T-cell (primary cell): ENCODE measurements around the gene PKIG. TPM values are rescaled to one million over a fixed set of nuclear protein-coding genes. Genes with fewer than 3 reads are reported as not detected.
A peak's percentile ranks its signal among the peaks of the same experiment; 100 is the strongest.
"Not testable (repeated sequence)": the region's sequence is repeated elsewhere in the genome, so short reads cannot be mapped to it uniquely, and the experiment has no call there.

ENCODE experiments used
- ATAC-seq, 4 experiments: fragments of 200-7000 bp in 3 of 4; fragments of 150-1000 bp in 1 of 4; cut with Tn5 transposase; replicated peaks in 1 of 4; 1 replicate in 3 of 4; 2 replicates in 1 of 4; pipeline ENCODE4 v1.10.0; 2021; ENCODE audit warnings: moderate library complexity in 3 of 4, mild to moderate bottlenecking in 2 of 4, moderate number of reproducible peaks in 1 of 4
- CTCF ChIA-PET, 2 donors: fragments of 300-600 bp; sonication (Branson Sonifier 250); formaldehyde crosslinking; loops; one replicate each; lab custom pipeline; 2022; ENCODE audit warnings: antibody characterized with exemption in 2 of 2; lab: Charles Lee
- POLR2A ChIA-PET, 2 donors: fragments of 300-600 bp; sonication (Branson Sonifier 250); formaldehyde crosslinking; loops; one replicate each; lab custom pipeline; 2022; ENCODE audit warnings: antibody characterized with exemption in 2 of 2; lab: Charles Lee
- DNase-seq, 35 experiments: peaks; one replicate each; pipeline versions ENCODE4 v3.0.0 to v3.0.0-alpha.2; 2013 to 2023
- H3K27ac ChIP-seq: one replicate; pipeline ENCODE4 v1.5.1; 2013; ENCODE audit warnings: low read length
- H3K27me3 ChIP-seq, 2 experiments: replicated peaks in 1 of 2; 1 replicate in 1 of 2; 2 replicates in 1 of 2; pipeline versions ENCODE4 v1.6.1 to v1.7.0; 2013; ENCODE audit warnings: low read length in 1 of 2, mixed read lengths in 1 of 2; ENCODE audit not compliant: control insufficient read depth in 2 of 2, insufficient read depth in 2 of 2; ENCODE audit errors: extremely low read depth in 1 of 2
- H3K36me3 ChIP-seq, 2 donors: 1 replicate in 1 of 2; 2 replicates in 1 of 2; pipeline versions ENCODE4 v1.6.1 to v1.7.0; 2013; ENCODE audit warnings: low read length in 1 of 2; ENCODE audit not compliant: control insufficient read depth in 2 of 2, insufficient read depth in 1 of 2; ENCODE audit errors: extremely low read depth in 1 of 2
- H3K4me1 ChIP-seq, 2 experiments: 1 replicate in 1 of 2; 2 replicates in 1 of 2; pipeline versions ENCODE4 v1.6.1 to v1.7.0; 2013; ENCODE audit warnings: low read length in 2 of 2, mixed read lengths in 1 of 2; ENCODE audit not compliant: insufficient read depth in 2 of 2, control insufficient read depth in 1 of 2; ENCODE audit errors: extremely low read depth in 1 of 2
- H3K4me3 ChIP-seq, 2 donors: 1 replicate in 1 of 2; 2 replicates in 1 of 2; pipeline versions ENCODE4 v1.5.1 to v1.7.0; 2013; ENCODE audit warnings: mild to moderate bottlenecking in 2 of 2, low read length in 1 of 2, moderate library complexity in 1 of 2; ENCODE audit not compliant: control insufficient read depth in 1 of 2; ENCODE audit errors: extremely low read depth in 1 of 2
- H3K9me3 ChIP-seq: 2 replicates; pipeline ENCODE4 v1.7.0; 2013
- H3K27ac Mint-ChIP-seq, 2 donors: one replicate each; pipeline ENCODE4 v1.8.0; 2020 to 2021; ENCODE audit warnings: mild to moderate bottlenecking in 2 of 2, mixed read lengths in 2 of 2
- H3K27me3 Mint-ChIP-seq, 2 donors: one replicate each; pipeline ENCODE4 v1.8.0; 2021 to 2022; ENCODE audit warnings: mixed read lengths in 2 of 2
- H3K36me3 Mint-ChIP-seq: one replicate; pipeline ENCODE4 v1.8.0; 2021; ENCODE audit warnings: mixed read lengths
- H3K4me1 Mint-ChIP-seq, 3 donors: one replicate each; pipeline ENCODE4 v1.8.0; 2020 to 2022; ENCODE audit warnings: mixed read lengths in 3 of 3, mild to moderate bottlenecking in 1 of 3
- H3K4me3 Mint-ChIP-seq, 3 donors: one replicate each; pipeline ENCODE4 v1.8.0; 2020 to 2022; ENCODE audit warnings: mild to moderate bottlenecking in 3 of 3, mixed read lengths in 3 of 3, moderate library complexity in 3 of 3
- H3K9me3 Mint-ChIP-seq, 3 donors: one replicate each; pipeline ENCODE4 v1.8.0; 2020 to 2022; ENCODE audit warnings: mixed read lengths in 3 of 3
- WGBS: methylation state at CpG from one replicate; pipeline ENCODE4 v1.1.5; 2013; ENCODE audit warnings: missing lambda C conversion rate; ENCODE audit not compliant: insufficient coverage; 5-methylcytosine and 5-hydroxymethylcytosine counted together
- total RNA-seq, 35 experiments: library from RNA in 6 of 35; stranded (reverse) in 6 of 35; fragments of 120-200 nt in 1 of 35; gene quantifications; one replicate each; pipeline versions ENCODE4 v1.2.1 to v1.2.4 and lab custom pipeline; 2013 to 2026

Gene PKIG
- total RNA-seq, 5 donors from 2014 or later (not counting 1 experiment from before 2014, with no cell fraction given), result 2.1 to 7.7 (median 4.7) TPM

DNA sequence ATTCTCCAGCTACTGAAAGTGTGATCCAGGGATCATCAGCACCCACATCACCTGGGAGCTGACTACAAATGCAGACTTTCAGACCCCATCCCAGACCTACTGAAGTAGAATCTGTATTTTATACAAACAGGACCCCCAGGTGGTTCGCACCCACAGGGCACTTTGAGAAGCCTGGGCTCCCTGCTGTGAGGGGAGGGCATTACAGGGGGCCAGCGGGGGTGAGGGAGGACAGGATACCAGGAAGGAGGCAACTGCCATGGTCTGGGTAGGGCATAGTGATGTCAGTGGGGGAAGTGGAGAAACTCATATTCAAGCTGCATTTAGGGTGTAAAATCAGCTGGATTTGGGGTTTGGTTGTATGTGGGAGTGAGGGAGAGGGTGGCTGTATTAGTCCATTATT, 71.2 kb downstream of the PKIG start:
- DNase-seq, result no peak
- peaks cover 10% of the 10 kb centered on the region for H3K36me3 Mint-ChIP-seq
- H3K9me3 Mint-ChIP-seq, result no peaks in the 10 kb centered on the region

DNA sequence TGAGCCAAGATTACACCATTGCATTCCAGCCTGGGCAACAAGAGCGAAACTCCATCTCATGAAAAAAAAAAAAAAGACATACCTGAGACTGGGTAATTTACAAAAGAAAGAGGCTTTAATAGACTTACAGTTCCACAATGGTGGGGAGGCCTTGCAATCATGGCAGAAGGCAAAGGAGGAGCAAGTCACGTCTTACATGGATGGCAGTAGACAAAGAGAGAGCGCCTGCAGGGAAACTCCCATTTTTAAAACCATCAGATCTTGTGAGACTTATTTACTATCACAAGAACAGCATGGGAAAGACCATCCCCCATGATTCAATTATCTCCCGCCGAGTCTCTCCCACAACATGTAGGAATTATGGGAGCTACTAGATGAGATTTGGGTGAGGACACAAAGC, 71.8 kb downstream of the PKIG start:
- H3K27me3 ChIP-seq, POLR2A ChIA-PET, H3K36me3 ChIP-seq, DNase-seq, H3K9me3 ChIP-seq, H3K4me3 Mint-ChIP-seq, H3K27me3 Mint-ChIP-seq, H3K9me3 Mint-ChIP-seq, H3K27ac ChIP-seq, H3K4me3 ChIP-seq, ATAC-seq: not testable (repeated sequence)
- peak overlapping the region in 1 of 2 donors; percentile 28 for H3K27ac Mint-ChIP-seq
- peaks cover 17% of the 10 kb centered on the region for H3K36me3 Mint-ChIP-seq
- WGBS, result no CpG with 5 or more reads among the region's 5 CpGs
- H3K4me1 Mint-ChIP-seq, result peaks cover 29 to 34% (median 29%) of the 10 kb centered on the region in 3 donors
- H3K4me1 ChIP-seq, result peaks cover 5 to 29% of the 10 kb centered on the region in 2 experiments
- CTCF ChIA-PET, result interaction anchor here in 1 of 2 donors (1.4 kb wide), 1 partner anchor 29 kb away, joined by 5 read pairs; no protein-coding TSS in a partner anchor

More for the DNA sequence above, 71.2 kb downstream of the PKIG start:
- Histone ChIP-seq H3K4me1 (peaks cover 12 to 35% of the 10 kb centered on the region in 2 experiments), H3K9me3 (no peaks in the 10 kb centered on the region), H3K27me3 (no peaks in the 10 kb centered on the region), H3K27ac (no peak overlapping the region), H3K4me3 (no peak overlapping the region), H3K36me3 (peaks cover 3 to 5% of the 10 kb centered on the region in 2 donors)
- POLR2A ChIA-PET, result interaction anchor here in 1 of 2 donors (1.0 kb wide), 1 partner anchor 133 kb away, joined by 4 read pairs; no protein-coding TSS in a partner anchor
- CTCF ChIA-PET, result interaction anchor here in 1 of 2 donors (0.6 to 1.4 kb wide), 6 partner anchors 9 to 467 kb away, joined by 3 to 5 read pairs (median 4); no protein-coding TSS in a partner anchor
- 71% methylated on average over 1 of the region's 2 CpGs for WGBS
- Mint-ChIP-seq H3K27me3 (no peaks in the 10 kb centered on the region), H3K4me3 (peak overlapping the region in 2 of 3 donors; percentile 83 to 86), H3K27ac (peak overlapping the region; percentile 47 to 82), H3K4me1 (peaks cover 35 to 40% (median 36%) of the 10 kb centered on the region in 3 donors)
- no peak for ATAC-seq

DNA sequence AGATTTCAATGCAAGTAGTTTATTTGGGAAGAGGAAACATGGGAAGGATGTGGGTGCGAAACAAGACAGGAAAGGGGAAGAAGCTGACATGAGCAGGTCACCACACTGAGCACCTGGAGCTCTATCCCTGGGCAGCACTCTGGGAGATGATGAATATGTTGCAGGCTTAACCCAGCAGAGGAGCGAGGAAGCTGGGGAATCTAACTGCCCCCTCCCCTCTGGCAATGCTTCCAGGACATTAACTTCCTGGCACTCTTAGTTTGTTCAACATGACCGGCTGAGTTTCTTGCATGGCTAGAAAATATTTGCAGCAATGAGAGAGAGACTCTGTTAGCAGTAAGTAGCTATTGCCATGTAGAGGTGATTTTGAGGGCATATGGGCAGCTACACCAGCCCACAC, 74.1 kb downstream of the PKIG start:
- 100% methylated on average over 1 of the region's 3 CpGs for WGBS
- Mint-ChIP-seq H3K36me3 (peaks cover 28% of the 10 kb centered on the region), H3K9me3 (no peaks in the 10 kb centered on the region), H3K27me3 (no peaks in the 10 kb centered on the region), H3K4me1 (peaks cover 11 to 14% (median 13%) of the 10 kb centered on the region in 3 donors), H3K4me3 (no peak overlapping the region), H3K27ac (peak overlapping the region; percentile 33 to 58)
- Histone ChIP-seq H3K9me3 (no peaks in the 10 kb centered on the region), H3K36me3 (peaks cover 7 to 12% of the 10 kb centered on the region in 2 donors), H3K27ac (no peak overlapping the region), H3K27me3 (no peaks in the 10 kb centered on the region), H3K4me3 (no peak overlapping the region), H3K4me1 (peaks cover 0 to 8% of the 10 kb centered on the region in 2 experiments)
- DNase-seq (no peak), ATAC-seq (no peak)
- POLR2A ChIA-PET, result no interaction called here
- CTCF ChIA-PET, result interaction anchor here in 1 of 2 donors (0.7 kb wide), 1 partner anchor 27 kb away, joined by 3 read pairs; no protein-coding TSS in a partner anchor

DNA sequence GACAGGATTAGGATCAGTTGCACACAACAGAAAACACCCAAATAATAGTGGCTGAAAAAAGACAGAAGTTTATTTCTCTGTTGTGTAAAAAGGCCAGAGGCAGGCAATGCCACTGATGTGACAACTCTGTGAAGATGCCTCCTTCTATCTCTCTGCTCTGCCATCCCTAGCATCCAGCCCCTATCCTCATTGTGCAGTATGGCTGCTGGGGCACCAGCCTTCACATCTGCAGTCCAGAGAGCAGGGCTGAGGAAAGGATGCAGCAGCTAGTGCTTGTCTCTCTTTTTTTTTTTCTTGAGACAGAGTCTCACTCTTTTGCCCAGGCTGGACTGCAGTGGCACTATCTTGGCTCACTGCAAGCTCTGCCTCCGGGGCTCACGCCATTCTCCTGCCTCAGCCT, 75.5 kb downstream of the PKIG start:
- POLR2A ChIA-PET, result no interaction called here
- no peak for ATAC-seq
- peak overlapping the region in 1 of 2 donors; percentile 11 for H3K27ac Mint-ChIP-seq

DNA sequence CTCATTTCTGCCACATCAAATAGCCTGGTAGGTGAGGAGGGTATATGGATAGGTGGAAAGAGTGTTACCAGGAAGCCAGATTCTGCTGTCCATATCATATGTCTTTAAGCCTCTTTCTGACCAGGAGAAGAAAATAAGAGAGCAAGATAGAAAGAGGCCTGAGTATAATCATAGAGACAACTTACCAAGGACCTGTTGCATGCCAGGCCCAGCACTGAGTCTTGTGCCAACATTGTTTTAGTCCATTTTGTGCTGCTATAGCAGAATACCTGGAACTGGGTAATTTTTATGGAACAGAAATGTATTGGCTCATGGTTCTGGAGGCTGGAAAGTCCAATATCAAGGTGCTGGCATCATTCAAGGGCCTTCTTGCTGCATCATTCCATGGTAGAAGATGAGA, 76.4 kb downstream of the PKIG start:
- CTCF ChIA-PET, result no interaction called here
- Mint-ChIP-seq H3K27ac (peak overlapping the region in 1 of 2 donors; percentile 39), H3K36me3 (peaks cover 33% of the 10 kb centered on the region), H3K4me1 (peaks cover 0 to 4% (median 2%) of the 10 kb centered on the region in 3 donors), H3K9me3 (no peaks in the 10 kb centered on the region), H3K27me3 (no peaks in the 10 kb centered on the region), H3K4me3 (no peak overlapping the region)
- no peak overlapping the region for H3K27ac ChIP-seq
- H3K4me3 ChIP-seq, result no peak overlapping the region
- no peaks in the 10 kb centered on the region for H3K4me1 ChIP-seq
- POLR2A ChIA-PET, result no interaction called here
- peaks cover 11 to 24% of the 10 kb centered on the region in 2 donors for H3K36me3 ChIP-seq
- DNase-seq (no peak), ATAC-seq (no peak)
- H3K9me3 ChIP-seq, result no peaks in the 10 kb centered on the region
- no peaks in the 10 kb centered on the region for H3K27me3 ChIP-seq

More for the DNA sequence above, 75.5 kb downstream of the PKIG start:
- Mint-ChIP-seq H3K27me3 (no peaks in the 10 kb centered on the region), H3K36me3 (peaks cover 33% of the 10 kb centered on the region), H3K4me3 (no peak overlapping the region), H3K9me3 (no peaks in the 10 kb centered on the region), H3K4me1 (peaks cover 9 to 11% (median 11%) of the 10 kb centered on the region in 3 donors)
- WGBS, result 100% methylated on average over 2 of the region's 2 CpGs
- no peak for DNase-seq
- Histone ChIP-seq H3K4me3 (no peak overlapping the region), H3K9me3 (no peaks in the 10 kb centered on the region), H3K27me3 (no peaks in the 10 kb centered on the region), H3K27ac (no peak overlapping the region), H3K4me1 (peaks cover 0 to 6% of the 10 kb centered on the region in 2 experiments), H3K36me3 (peaks cover 10 to 18% of the 10 kb centered on the region in 2 donors)
- CTCF ChIA-PET, result no interaction called here

DNA sequence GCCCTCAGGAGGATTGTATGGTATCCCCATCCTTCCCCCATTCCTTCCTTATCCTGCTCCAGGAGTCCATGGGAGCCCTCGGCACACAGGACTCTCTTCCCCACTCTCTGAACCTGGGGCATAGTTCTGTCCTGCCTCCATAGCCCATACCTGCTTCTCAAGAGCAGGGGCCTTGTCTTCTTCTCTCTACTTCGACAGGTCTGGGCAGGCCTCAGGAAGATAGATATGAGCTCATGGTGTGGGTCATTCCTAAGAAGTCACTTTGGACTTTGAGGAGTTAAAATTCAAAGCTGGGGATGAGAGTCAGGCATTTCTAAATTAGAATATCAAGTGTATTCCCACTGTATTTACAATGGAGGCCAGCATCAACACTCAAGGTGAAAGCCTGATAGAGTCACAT, 77.6 kb downstream of the PKIG start:
- Histone ChIP-seq H3K27ac (no peak overlapping the region), H3K4me3 (no peak overlapping the region), H3K27me3 (no peaks in the 10 kb centered on the region), H3K9me3 (no peaks in the 10 kb centered on the region), H3K36me3 (peaks cover 11 to 24% of the 10 kb centered on the region in 2 donors), H3K4me1 (no peaks in the 10 kb centered on the region)
- no peaks in the 10 kb centered on the region for H3K9me3 Mint-ChIP-seq
- H3K36me3 Mint-ChIP-seq, result peaks cover 36% of the 10 kb centered on the region
- CTCF ChIA-PET, result interaction anchor here in 1 of 2 donors (0.6 kb wide), 1 partner anchor 207 kb away, joined by 3 read pairs; no protein-coding TSS in a partner anchor
- ATAC-seq (no peak), DNase-seq (no peak)
- WGBS, result no CpG with 5 or more reads among the region's 2 CpGs
- peak overlapping the region; percentile 36 to 39 for H3K27ac Mint-ChIP-seq
- peaks cover 0 to 8% (median 4%) of the 10 kb centered on the region in 3 donors for H3K4me1 Mint-ChIP-seq
- no peaks in the 10 kb centered on the region for H3K27me3 Mint-ChIP-seq
- H3K4me3 Mint-ChIP-seq, result no peak overlapping the region
- POLR2A ChIA-PET, result no interaction called here
